ENCODE results near the gene PHF21A. TPM values are rescaled to one million over a fixed set of nuclear protein-coding genes. Genes with fewer than 3 reads are reported as not detected.
A peak's percentile ranks its signal among the peaks of the same experiment; 100 is the strongest.

PHF21A gene
- total RNA-seq, 3 donors from 2014 or later, result 13.4 to 20.3 (median 17.6) TPM

- ATAC-seq (no peak), DNase-seq (no peak)
- Mint-ChIP-seq H3K27me3 (ENCODE audit: low read depth) (peaks cover 42% of the 10 kb centered on the region), H3K4me3 (no peak overlapping the region), H3K9me3 (no peaks in the 10 kb centered on the region), H3K36me3 (ENCODE audit: insufficient read depth) (no peaks in the 10 kb centered on the region), H3K4me1 (ENCODE audit: low read depth) (peaks cover 3% of the 10 kb centered on the region)
Measured at GRCh38 chr11:45896422-45896984, 224.8 kb downstream of the PHF21A start.

GRCh38 chr11:45895553-45896259 is 225.5 kb downstream of the PHF21A start:
- DNase-seq, result no peak
- peaks cover 41% of the 10 kb centered on the region for H3K27me3 Mint-ChIP-seq (ENCODE audit: low read depth)

GRCh38 chr11:45894555-45895247 is 226.6 kb downstream of the PHF21A start:
- no peak overlapping the region for H3K4me3 Mint-ChIP-seq

More at GRCh38 chr11:45895553-45896259, 225.5 kb downstream of the PHF21A start:
- Mint-ChIP-seq H3K36me3 (ENCODE audit: insufficient read depth) (no peaks in the 10 kb centered on the region), H3K9me3 (no peaks in the 10 kb centered on the region), H3K4me1 (ENCODE audit: low read depth) (peaks cover 3% of the 10 kb centered on the region), H3K4me3 (no peak overlapping the region)
- ATAC-seq, result no peak

GRCh38 chr11:45892856-45893255 is 228.4 kb downstream of the PHF21A start:
- H3K27me3 Mint-ChIP-seq (ENCODE audit: low read depth), result peaks cover 25% of the 10 kb centered on the region
- DNase-seq (no peak), ATAC-seq (no peak)
- H3K9me3 Mint-ChIP-seq, result no peaks in the 10 kb centered on the region
- H3K4me3 Mint-ChIP-seq, result no peak overlapping the region
- H3K36me3 Mint-ChIP-seq (ENCODE audit: insufficient read depth), result no peaks in the 10 kb centered on the region
- no peaks in the 10 kb centered on the region for H3K4me1 Mint-ChIP-seq (ENCODE audit: low read depth)

More at GRCh38 chr11:45894555-45895247, 226.6 kb downstream of the PHF21A start:
- Mint-ChIP-seq H3K27me3 (ENCODE audit: low read depth) (peaks cover 37% of the 10 kb centered on the region), H3K9me3 (no peaks in the 10 kb centered on the region), H3K4me1 (ENCODE audit: low read depth) (peaks cover 3% of the 10 kb centered on the region), H3K36me3 (ENCODE audit: insufficient read depth) (no peaks in the 10 kb centered on the region)
- no peak for ATAC-seq
- DNase-seq, result no peak

- no peak for ATAC-seq
- H3K4me3 Mint-ChIP-seq, result no peak overlapping the region
- peaks cover 15% of the 10 kb centered on the region for H3K27me3 Mint-ChIP-seq (ENCODE audit: low read depth)
- H3K4me1 Mint-ChIP-seq (ENCODE audit: low read depth), result no peaks in the 10 kb centered on the region
- H3K36me3 Mint-ChIP-seq (ENCODE audit: insufficient read depth), result no peaks in the 10 kb centered on the region
- DNase-seq, result no peak
- no peaks in the 10 kb centered on the region for H3K9me3 Mint-ChIP-seq
Measured at GRCh38 chr11:45890886-45891550, 230.2 kb downstream of the PHF21A start.

- no peaks in the 10 kb centered on the region for H3K9me3 Mint-ChIP-seq
- peaks cover 8% of the 10 kb centered on the region for H3K27me3 Mint-ChIP-seq (ENCODE audit: low read depth)
- ATAC-seq (no peak), DNase-seq (no peak)
- no peak overlapping the region for H3K4me3 Mint-ChIP-seq
- peaks cover 3% of the 10 kb centered on the region for H3K4me1 Mint-ChIP-seq (ENCODE audit: low read depth)
- H3K36me3 Mint-ChIP-seq (ENCODE audit: insufficient read depth), result no peaks in the 10 kb centered on the region
Measured at GRCh38 chr11:45889966-45890365, 231.3 kb downstream of the PHF21A start.

GRCh38 chr11:45889555-45889954 is 231.7 kb downstream of the PHF21A start:
- no peak overlapping the region for H3K4me3 Mint-ChIP-seq
- H3K27me3 Mint-ChIP-seq (ENCODE audit: low read depth), result peaks cover 4% of the 10 kb centered on the region
- ATAC-seq (no peak), DNase-seq (no peak)
- H3K36me3 Mint-ChIP-seq (ENCODE audit: insufficient read depth), result no peaks in the 10 kb centered on the region
- no peaks in the 10 kb centered on the region for H3K9me3 Mint-ChIP-seq
- peaks cover 5% of the 10 kb centered on the region for H3K4me1 Mint-ChIP-seq (ENCODE audit: low read depth)

- no peaks in the 10 kb centered on the region for H3K9me3 Mint-ChIP-seq
- H3K36me3 Mint-ChIP-seq (ENCODE audit: insufficient read depth), result no peaks in the 10 kb centered on the region
- peaks cover 6% of the 10 kb centered on the region for H3K4me1 Mint-ChIP-seq (ENCODE audit: low read depth)
- no peak for DNase-seq
- no peak overlapping the region for H3K4me3 Mint-ChIP-seq
- no peak for ATAC-seq
- H3K27me3 Mint-ChIP-seq (ENCODE audit: low read depth), result no peaks in the 10 kb centered on the region
Measured at GRCh38 chr11:45887587-45887986, 233.7 kb downstream of the PHF21A start.

- no peaks in the 10 kb centered on the region for H3K9me3 Mint-ChIP-seq
- ATAC-seq (no peak), DNase-seq (no peak)
- no peaks in the 10 kb centered on the region for H3K27me3 Mint-ChIP-seq (ENCODE audit: low read depth)
- peaks cover 6% of the 10 kb centered on the region for H3K4me1 Mint-ChIP-seq (ENCODE audit: low read depth)
- H3K36me3 Mint-ChIP-seq (ENCODE audit: insufficient read depth), result peaks cover 3% of the 10 kb centered on the region
- H3K4me3 Mint-ChIP-seq, result peak overlapping the region; percentile 26
Measured at GRCh38 chr11:45886816-45887520, 234.3 kb downstream of the PHF21A start.

GRCh38 chr11:45885921-45886721 is 235.1 kb downstream of the PHF21A start:
- DNase-seq, result no peak
- Mint-ChIP-seq H3K4me3 (peak overlapping the region; percentile 26), H3K9me3 (no peaks in the 10 kb centered on the region), H3K27me3 (ENCODE audit: low read depth) (no peaks in the 10 kb centered on the region), H3K36me3 (ENCODE audit: insufficient read depth) (peaks cover 3% of the 10 kb centered on the region), H3K4me1 (ENCODE audit: low read depth) (peaks cover 6% of the 10 kb centered on the region)
- ATAC-seq, result no peak

GRCh38 chr11:45885274-45885920 is 235.9 kb downstream of the PHF21A start, which contains the start of gene MAPK8IP1:
Gene MAPK8IP1, plus strand, starts transcription at chr11:45885651. Its CDS starts 170 bp downstream, at chr11:45885821.
- Mint-ChIP-seq H3K4me1 (ENCODE audit: low read depth) (peaks cover 6% of the 10 kb centered on the region), H3K9me3 (no peaks in the 10 kb centered on the region), H3K36me3 (ENCODE audit: insufficient read depth) (peaks cover 7% of the 10 kb centered on the region), H3K27me3 (ENCODE audit: low read depth) (no peaks in the 10 kb centered on the region), H3K4me3 (peak within 1 kb of the TSS; percentile 74)
- peak; percentile 84 to 85 for ATAC-seq
- peak; percentile 35 for DNase-seq

GRCh38 chr11:45884596-45885185 is 236.6 kb downstream of the PHF21A start:
- Mint-ChIP-seq H3K9me3 (no peaks in the 10 kb centered on the region), H3K4me3 (peak overlapping the region; percentile 74), H3K36me3 (ENCODE audit: insufficient read depth) (peaks cover 14% of the 10 kb centered on the region), H3K4me1 (ENCODE audit: low read depth) (peaks cover 6% of the 10 kb centered on the region), H3K27me3 (ENCODE audit: low read depth) (no peaks in the 10 kb centered on the region)
- ATAC-seq, result no peak
- no peak for DNase-seq
